HEK293T (cell line): Measurements from ENCODE around the gene OSR1.

Source experiments
- CTCF ChIA-PET: fragments of 350-600 bp; formaldehyde crosslinking; extraction: SDS; loops from one replicate; lab custom pipeline; 2021; ENCODE audit warnings: antibody characterized with exemption, inconsistent platforms; lab: Yijun Ruan, JAX
- POLR2A ChIA-PET: fragments of 350-600 bp; formaldehyde crosslinking; extraction: SDS; loops from one replicate; lab custom pipeline; 2020; ENCODE audit warnings: antibody characterized with exemption, inconsistent platforms; lab: Yijun Ruan, JAX
- DNase-seq: peaks from one replicate; pipeline ENCODE4 v3.0.0; 2012; ENCODE audit warnings: mixed read lengths; ENCODE audit errors: extremely low spot score
- ARNT ChIP-seq: fragments of 450-650 bp; IDR thresholded peaks from 2 replicates; pipeline ENCODE4 v1.6.1; 2017; ENCODE audit warnings: mild to moderate bottlenecking
- BHLHE40 ChIP-seq: fragments of 450-650 bp; IDR thresholded peaks from 2 replicates; pipeline ENCODE4 v1.6.1; 2016; ENCODE audit warnings: mild to moderate bottlenecking, moderate library complexity, borderline replicate concordance
- CTBP1 ChIP-seq: fragments of 450-650 bp; IDR thresholded peaks from 2 replicates; pipeline ENCODE4 v1.6.1; 2016; ENCODE audit warnings: borderline replicate concordance
- ELF4 ChIP-seq: fragments of 450-650 bp; IDR thresholded peaks from 2 replicates; pipeline ENCODE4 v1.6.1; 2017; ENCODE audit warnings: antibody characterized with exemption
- FOXA1 ChIP-seq: fragments of 450-650 bp; IDR thresholded peaks from 2 replicates; pipeline ENCODE4 v1.6.1; 2016; ENCODE audit warnings: mild to moderate bottlenecking
- FOXK2 ChIP-seq: fragments of 450-650 bp; IDR thresholded peaks from 2 replicates; pipeline ENCODE4 v1.6.1; 2016; ENCODE audit warnings: mild to moderate bottlenecking
- FOXM1 ChIP-seq: fragments of 450-650 bp; IDR thresholded peaks from 2 replicates; pipeline ENCODE4 v1.6.1; 2017; ENCODE audit warnings: mild to moderate bottlenecking, borderline replicate concordance
- HDGF ChIP-seq: fragments of 450-650 bp; IDR thresholded peaks from 2 replicates; pipeline ENCODE4 v1.6.1; 2017; ENCODE audit warnings: antibody characterized with exemption, borderline replicate concordance
- L3MBTL2 ChIP-seq: fragments of 450-650 bp; conservative IDR thresholded peaks from 2 replicates; pipeline ENCODE4 v1.6.1; 2016; ENCODE audit warnings: mild to moderate bottlenecking
- LEF1 ChIP-seq: fragments of 450-650 bp; IDR thresholded peaks from 2 replicates; pipeline ENCODE4 v1.6.1; 2017; ENCODE audit warnings: mild to moderate bottlenecking, borderline replicate concordance
- NFRKB ChIP-seq: fragments of 450-650 bp; IDR thresholded peaks from 2 replicates; pipeline ENCODE4 v1.6.1; 2016; ENCODE audit warnings: mild to moderate bottlenecking, moderate library complexity
- PKNOX1 ChIP-seq: fragments of 450-650 bp; IDR thresholded peaks from 2 replicates; pipeline ENCODE4 v1.6.1; 2016
- SP1 ChIP-seq: fragments of 450-650 bp; IDR thresholded peaks from 2 replicates; pipeline ENCODE4 v1.6.1; 2017
- SUZ12 ChIP-seq: fragments of 450-650 bp; IDR thresholded peaks from 2 replicates; pipeline ENCODE4 v1.6.1; 2016; ENCODE audit warnings: mild to moderate bottlenecking
- TARDBP ChIP-seq: fragments of 450-650 bp; IDR thresholded peaks from 2 replicates; pipeline ENCODE4 v1.6.1; 2016
- ZNF384 ChIP-seq: fragments of 450-650 bp; IDR thresholded peaks from 2 replicates; pipeline ENCODE4 v1.6.1; 2016

OSR1 gene

GRCh38 chr2:19355931-19356544 lies 2.4 kb downstream of the OSR1 start:
- TF ChIP-seq L3MBTL2 (no peak), SP1 (no peak), BHLHE40 (no peak), PKNOX1 (no peak), FOXM1 (no peak), NFRKB (no peak), ARNT (no peak), TARDBP (no peak), SUZ12 (no peak), FOXK2 (no peak), ZNF384 (no peak), ELF4 (no peak)
- CTCF ChIA-PET: no interaction called here
- POLR2A ChIA-PET: no interaction called here
- DNase-seq: no peak

DNA sequence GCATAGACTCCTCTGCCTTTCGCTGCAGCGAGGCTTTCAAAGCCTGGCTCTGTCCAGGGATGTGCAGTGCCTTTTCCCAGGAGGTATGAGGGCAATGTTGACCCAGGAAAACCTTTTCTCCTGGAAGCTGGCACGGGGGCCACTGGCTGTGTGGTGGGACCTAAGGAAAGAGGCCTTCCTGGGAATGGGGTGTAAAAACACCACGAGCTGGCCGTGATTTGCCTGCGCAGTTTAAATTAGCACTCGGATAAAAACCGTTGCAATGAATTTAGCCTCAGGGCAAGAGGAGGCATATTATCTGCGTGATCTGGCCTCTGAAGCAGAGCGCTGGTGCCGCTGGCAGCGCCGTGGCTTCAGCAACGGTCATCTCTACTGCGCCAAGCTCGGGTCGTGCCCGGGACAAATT lies 3.0 kb downstream of the OSR1 start:
- ChIA-PET CTCF (no interaction called here), POLR2A (no interaction called here)
- no peak for DNase-seq
- TF ChIP-seq HDGF (no peak), ARNT (no peak), PKNOX1 (no peak), FOXK2 (no peak)

- no peak for TF ChIP-seq LEF1
- no peak for TF ChIP-seq SUZ12
- no peak for TF ChIP-seq FOXA1
- no peak for TF ChIP-seq ELF4
- TF ChIP-seq FOXK2: no peak
- ChIA-PET CTCF (no interaction called here), POLR2A (no interaction called here)
- DNase-seq: no peak
Observed at GRCh38 chr2:19355014-19355405, 3.4 kb downstream of the OSR1 start.

- no peak for DNase-seq
- TF ChIP-seq FOXM1 (no peak), BHLHE40 (no peak), FOXK2 (no peak), HDGF (no peak), PKNOX1 (no peak), LEF1 (no peak), ELF4 (no peak), ZNF384 (no peak), SUZ12 (no peak), TARDBP (no peak), CTBP1 (no peak), ARNT (no peak), L3MBTL2 (no peak), NFRKB (no peak), FOXA1 (no peak), SP1 (no peak)
- ChIA-PET CTCF (no interaction called here), POLR2A (no interaction called here)
Observed at GRCh38 chr2:19353721-19354050, 4.7 kb downstream of the OSR1 start.

DNA sequence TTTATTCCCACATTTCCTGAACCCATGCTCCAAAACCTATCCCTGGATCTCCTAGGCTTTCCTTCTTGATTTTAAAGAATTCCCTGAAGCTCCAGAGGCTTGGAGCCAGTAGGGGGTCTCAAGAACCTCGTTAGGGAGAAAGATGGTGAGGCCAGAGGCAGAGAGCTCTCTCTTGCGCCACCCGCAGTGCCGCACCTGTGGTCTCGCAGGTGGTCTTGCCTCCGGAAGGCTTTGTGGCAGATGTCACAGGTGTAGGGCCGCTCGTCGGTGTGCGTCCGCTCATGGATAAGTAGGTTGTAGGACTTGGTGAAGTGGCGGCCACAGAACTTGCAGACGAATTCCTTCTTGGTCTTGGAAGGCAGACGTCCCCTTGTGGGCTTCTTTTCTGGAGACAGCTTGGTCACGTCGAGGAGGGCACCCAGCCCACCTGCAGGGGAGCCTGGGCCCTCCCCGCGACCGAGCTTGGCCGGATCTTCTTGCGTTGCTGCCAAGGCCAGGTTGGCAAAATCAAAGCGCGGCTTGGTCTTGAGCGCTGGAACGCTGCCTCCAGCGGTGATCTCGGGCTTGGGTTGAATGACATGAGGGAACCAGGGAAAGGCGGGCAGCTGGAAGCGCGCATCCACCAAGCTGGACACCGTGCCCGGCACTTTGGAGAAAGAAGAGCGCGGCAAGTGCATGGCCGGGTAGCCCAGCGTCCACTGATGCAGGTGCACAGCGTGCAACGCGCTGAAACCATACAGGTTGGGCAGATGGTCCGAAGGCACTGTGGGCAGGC lies 5.3 kb downstream of the OSR1 start:
- POLR2A ChIA-PET: no interaction called here

More for the DNA sequence above, 5.3 kb downstream of the OSR1 start:
- TF ChIP-seq TARDBP: no peak
- no peak for TF ChIP-seq PKNOX1
- TF ChIP-seq LEF1: no peak
- no peak for TF ChIP-seq SP1
- TF ChIP-seq FOXK2: no peak
- no peak for TF ChIP-seq ZNF384
- no peak for TF ChIP-seq L3MBTL2
- no peak for TF ChIP-seq BHLHE40
- no peak for TF ChIP-seq SUZ12
- TF ChIP-seq CTBP1: no peak
- no peak for TF ChIP-seq FOXA1
- DNase-seq: no peak
- CTCF ChIA-PET: no interaction called here
